Airway epithelial cell (primary cell): Measurements from ENCODE around the gene CHAF1A. TPM values are rescaled to one million over a fixed set of nuclear protein-coding genes. Genes with fewer than 3 reads are reported as not detected.

Source experiments
- total RNA-seq: library from RNA; depleted of rRNA; stranded (reverse); fragments of >200 nt; gene quantifications from 2 replicates; pipeline ENCODE4 v1.2.3, GENCODE V29; 2015

The CHAF1A gene
- total RNA-seq = 18.5 and 22.4 TPM in 2 replicates

GRCh38 chr19:4402171-4403004 lies at the start of gene CHAF1A:
CHAF1A (plus strand) TSS chr19:4402640; CDS start chr19:4402763, 123 bp downstream.

GRCh38 chr19:4400135-4400936 lies 2.1 kb upstream of the CHAF1A start, which contains the start of gene SH3GL1:
SH3GL1 (minus strand) TSS chr19:4400547; CDS start chr19:4400368, 179 bp downstream.

GRCh38 chr19:4457654-4458395 lies 55.4 kb downstream of the CHAF1A start, which contains the start of gene UBXN6:
UBXN6 (minus strand) TSS chr19:4457794; CDS start chr19:4457697, 97 bp downstream.

GRCh38 chr19:4472174-4472974 lies 69.9 kb downstream of the CHAF1A start, which contains the start of gene HDGFL2:
HDGFL2 (plus strand) TSS chr19:4472297; CDS start chr19:4472351, 54 bp downstream.

Other genes with a start within 250 kb of the CHAF1A start
- gene CREB3L3, start 249.0 kb upstream of the CHAF1A start, total RNA-seq = not detected in 2 replicates
- 31.9 and 41.1 TPM in 2 replicates for gene SIRT6, start 220.1 kb upstream of the CHAF1A start, total RNA-seq
- under 0.01 and 0.28 TPM in 2 replicates for gene ANKRD24, start 220.0 kb upstream of the CHAF1A start, total RNA-seq
- gene EBI3, start 173.1 kb upstream of the CHAF1A start, total RNA-seq = not detected in 2 replicates
- gene YJU2, start 155.6 kb upstream of the CHAF1A start, total RNA-seq = 29.7 and 29.8 TPM in 2 replicates
- gene SHD, start 123.4 kb upstream of the CHAF1A start, total RNA-seq = not detected in 2 replicates
- gene TMIGD2, start 100.3 kb upstream of the CHAF1A start, total RNA-seq = not detected in 2 replicates
- gene FSD1, start 98.0 kb upstream of the CHAF1A start, total RNA-seq = 5.1 and 6.4 TPM in 2 replicates
- gene STAP2, start 63.8 kb upstream of the CHAF1A start, total RNA-seq = 105 and 110 TPM in 2 replicates
- gene MPND, start 59.1 kb upstream of the CHAF1A start, total RNA-seq = 5.8 and 7.2 TPM in 2 replicates
- 111 and 144 TPM in 2 replicates for gene SH3GL1, start 2.1 kb upstream of the CHAF1A start, total RNA-seq
- 51.6 and 55.9 TPM in 2 replicates for gene UBXN6, start 55.2 kb downstream of the CHAF1A start, total RNA-seq
- gene HDGFL2, start 69.7 kb downstream of the CHAF1A start, total RNA-seq = 70.5 and 81.0 TPM in 2 replicates
- 0.84 and 1.1 TPM in 2 replicates for gene PLIN4, start 115.8 kb downstream of the CHAF1A start, total RNA-seq
- gene PLIN5, start 132.6 kb downstream of the CHAF1A start, total RNA-seq = 0.14 TPM in 1 of 2 replicates, not detected in the other
- gene LRG1, start 137.4 kb downstream of the CHAF1A start, total RNA-seq = 0.09 and 0.56 TPM in 2 replicates
- gene SEMA6B, start 157.0 kb downstream of the CHAF1A start, total RNA-seq = 0.05 and 0.35 TPM in 2 replicates
- 5.7 and 6.1 TPM in 2 replicates for gene TNFAIP8L1, start 236.9 kb downstream of the CHAF1A start, total RNA-seq